ENCODE data around the gene AIMP1.

Gene AIMP1

GRCh38 chr4:106334741-106335470 lies 18.6 kb downstream of the AIMP1 start:
- Histone ChIP-seq H4K20me1 (ENCODE audit: control insufficient read depth, insufficient read depth, low read depth, low read length) (no peaks in the 10 kb centered on the region), H3F3A (ENCODE audit: control insufficient read depth, insufficient read depth) (no peaks in the 10 kb centered on the region), H3K4me3 (ENCODE audit: low read length) (no peak overlapping the region), H3K4me1 (ENCODE audit: control insufficient read depth, low read length) (no peaks in the 10 kb centered on the region), H3K9me3 (ENCODE audit: control insufficient read depth, insufficient read depth, low read length) (no peaks in the 10 kb centered on the region), H3K36me3 (ENCODE audit: control insufficient read depth, low read length) (peaks cover 91% of the 10 kb centered on the region), H3K27ac (ENCODE audit: low read depth, low read length) (no peak overlapping the region), H3K27me3 (ENCODE audit: control insufficient read depth, low read length) (no peaks in the 10 kb centered on the region), H3K79me2 (ENCODE audit: control insufficient read depth, low read length) (peaks cover 2% of the 10 kb centered on the region), H3K4me2 (ENCODE audit: low read length) (no peak overlapping the region), H3K9me2 (replicated peaks; ENCODE audit: control insufficient read depth, low read length) (no peaks in the 10 kb centered on the region)
- TF ChIP-seq EZH2phosphoT487 (IDR thresholded peaks at IDR 0.05; ENCODE audit: borderline replicate concordance, low read length) (no peak), CTCF (IDR thresholded peaks at IDR 0.05; ENCODE audit: low read depth, low read length, poor library complexity, severe bottlenecking) (no peak)

GRCh38 chr4:106336618-106337017 lies 20.3 kb downstream of the AIMP1 start:
- Histone ChIP-seq H4K20me1 (ENCODE audit: control insufficient read depth, insufficient read depth, low read depth, low read length) (no peaks in the 10 kb centered on the region), H3K27me3 (ENCODE audit: control insufficient read depth, low read length) (no peaks in the 10 kb centered on the region), H3F3A (ENCODE audit: control insufficient read depth, insufficient read depth) (no peaks in the 10 kb centered on the region), H3K4me3 (ENCODE audit: low read length) (no peak overlapping the region), H3K27ac (ENCODE audit: low read depth, low read length) (no peak overlapping the region), H3K4me2 (ENCODE audit: low read length) (no peak overlapping the region), H3K79me2 (ENCODE audit: control insufficient read depth, low read length) (peaks cover 19% of the 10 kb centered on the region), H3K4me1 (ENCODE audit: control insufficient read depth, low read length) (peaks cover 10% of the 10 kb centered on the region), H3K9me2 (replicated peaks; ENCODE audit: control insufficient read depth, low read length) (no peaks in the 10 kb centered on the region), H3K9me3 (ENCODE audit: control insufficient read depth, insufficient read depth, low read length) (peaks cover 10% of the 10 kb centered on the region; the same call in 1 of the 2 replicates), H3K36me3 (ENCODE audit: control insufficient read depth, low read length) (peaks cover 93% of the 10 kb centered on the region)
- no peak for TF ChIP-seq EZH2phosphoT487 (IDR thresholded peaks at IDR 0.05; ENCODE audit: borderline replicate concordance, low read length)
- no peak for TF ChIP-seq CTCF (IDR thresholded peaks at IDR 0.05; ENCODE audit: low read depth, low read length, poor library complexity, severe bottlenecking)

GRCh38 chr4:106337916-106338315 lies 21.6 kb downstream of the AIMP1 start:
- H3K79me2 ChIP-seq (ENCODE audit: control insufficient read depth, low read length): peaks cover 32% of the 10 kb centered on the region
- no peak overlapping the region for H3K27ac ChIP-seq (ENCODE audit: low read depth, low read length)
- no peak overlapping the region for H3K4me3 ChIP-seq (ENCODE audit: low read length)
- peaks cover 20% of the 10 kb centered on the region for H3K4me1 ChIP-seq (ENCODE audit: control insufficient read depth, low read length)
- no peaks in the 10 kb centered on the region for H3F3A ChIP-seq (ENCODE audit: control insufficient read depth, insufficient read depth)
- H3K27me3 ChIP-seq (ENCODE audit: control insufficient read depth, low read length): no peaks in the 10 kb centered on the region
- 0 out of 2 replicates have a peak, but pooled peaks cover 3% of the 10 kb centered on the region for H4K20me1 ChIP-seq (ENCODE audit: control insufficient read depth, insufficient read depth, low read depth, low read length)
- no peak overlapping the region for H3K4me2 ChIP-seq (ENCODE audit: low read length)
- TF ChIP-seq EZH2phosphoT487 (IDR thresholded peaks at IDR 0.05; ENCODE audit: borderline replicate concordance, low read length) (no peak), CTCF (IDR thresholded peaks at IDR 0.05; ENCODE audit: low read depth, low read length, poor library complexity, severe bottlenecking) (no peak)
- peaks cover 10% of the 10 kb centered on the region; the same call in 1 of the 2 replicates for H3K9me3 ChIP-seq (ENCODE audit: control insufficient read depth, insufficient read depth, low read length)
- peaks cover 95% of the 10 kb centered on the region for H3K36me3 ChIP-seq (ENCODE audit: control insufficient read depth, low read length)
- no peaks in the 10 kb centered on the region for H3K9me2 ChIP-seq (replicated peaks; ENCODE audit: control insufficient read depth, low read length)

Data from DOHH2 (cell line).